H1 (cell line): Measurements from ENCODE around the gene SLCO2A1. TPM values are rescaled to one million over a fixed set of nuclear protein-coding genes. Genes with fewer than 3 reads are reported as not detected.

Experiments used
- CTCF ChIA-PET: fragments of 300-600 bp; sonication (Branson Sonifier 250); formaldehyde crosslinking; loops from one replicate; lab custom pipeline; 2021; ENCODE audit not compliant: partially characterized antibody; lab: Charles Lee
- POLR2A ChIA-PET: fragments of 300-600 bp; sonication (Branson Sonifier 250); formaldehyde crosslinking; loops from one replicate; lab custom pipeline; 2021; ENCODE audit warnings: inconsistent platforms; ENCODE audit not compliant: partially characterized antibody; lab: Charles Lee
- DNase-seq, 2 experiments: peaks; one replicate each; pipeline versions ENCODE4 v3.0.0 to v3.0.0-alpha.2; 2010 to 2022; ENCODE audit warnings: low spot score in 2 of 2, low read depth in 1 of 2, mixed read lengths in 1 of 2
- FAIRE-seq: peaks from 2 replicates; lab custom pipeline; 2011; peaks lifted over from hg19 to GRCh38; lab: Jason Lieb, UNC
- H2AFZ ChIP-seq: 2 replicates; pipeline ENCODE4 v1.8.1; 2012; ENCODE audit warnings: low read length, inconsistent platforms
- H2AK5ac ChIP-seq: 2 replicates; pipeline ENCODE4 v1.6.1; 2013; ENCODE audit warnings: low read depth, low read length
- H2BK120ac ChIP-seq: replicated peaks from 2 replicates; pipeline ENCODE3; 2013; ENCODE audit warnings: low read depth, low read length, inconsistent platforms
- H2BK12ac ChIP-seq: 2 replicates; pipeline ENCODE4 v1.6.1; 2013; ENCODE audit warnings: low read depth, low read length
- H2BK15ac ChIP-seq: 2 replicates; pipeline ENCODE4 v1.6.1; 2013; ENCODE audit warnings: low read length
- H2BK20ac ChIP-seq: 2 replicates; pipeline ENCODE4 v1.6.1; 2013; ENCODE audit warnings: low read length
- H2BK5ac ChIP-seq: 2 replicates; pipeline ENCODE4 v1.6.1; 2013; ENCODE audit warnings: low read depth, low read length
- H3K14ac ChIP-seq: 2 replicates; pipeline ENCODE4 v1.6.1; 2013; ENCODE audit warnings: inconsistent platforms; ENCODE audit not compliant: insufficient read length
- H3K18ac ChIP-seq: 2 replicates; pipeline ENCODE4 v1.6.1; 2013; ENCODE audit warnings: low read length; ENCODE audit errors: extremely low read depth
- H3K23ac ChIP-seq: 2 replicates; pipeline ENCODE4 v1.6.1; 2013; ENCODE audit warnings: inconsistent platforms; ENCODE audit not compliant: insufficient read length
- H3K23me2 ChIP-seq: 2 replicates; pipeline ENCODE4 v1.6.1; 2013; ENCODE audit warnings: low read depth, low read length
- H3K27ac ChIP-seq: 2 replicates; pipeline ENCODE4 v1.6.1; 2011; ENCODE audit warnings: low read depth, low read length, inconsistent platforms
- H3K27me3 ChIP-seq, 4 experiments: replicated peaks in 1 of 4; 1 replicate in 1 of 4; 2 replicates in 3 of 4; pipeline versions ENCODE4 v1.6.1 to v1.8.1; 2011 to 2013; ENCODE audit warnings: low read length in 3 of 4, mild to moderate bottlenecking in 3 of 4, inconsistent platforms in 2 of 4, mixed read lengths in 2 of 4, moderate library complexity in 1 of 4; ENCODE audit not compliant: control insufficient read depth in 3 of 4, insufficient read depth in 3 of 4; ENCODE audit errors: extremely low read depth in 1 of 4
- H3K36me3 ChIP-seq, 4 experiments: 2 replicates each; pipeline versions ENCODE4 v1.6.1 to v1.8.1; 2011 to 2013; ENCODE audit warnings: mild to moderate bottlenecking in 4 of 4, low read length in 3 of 4, moderate library complexity in 2 of 4, control low read depth in 1 of 4, inconsistent platforms in 1 of 4; ENCODE audit not compliant: insufficient read depth in 4 of 4, control insufficient read depth in 2 of 4
- H3K4ac ChIP-seq: replicated peaks from 2 replicates; pipeline ENCODE3; 2013; ENCODE audit warnings: low read length, low read depth, mixed read lengths, inconsistent platforms; ENCODE audit not compliant: insufficient read length
- H3K4me1 ChIP-seq, 4 experiments: replicated peaks in 1 of 4; 1 replicate in 1 of 4; 2 replicates in 3 of 4; pipeline versions ENCODE4 v1.6.1 to v1.8.1; 2011 to 2013; ENCODE audit warnings: low read length in 3 of 4, inconsistent platforms in 2 of 4, mixed read lengths in 1 of 4; ENCODE audit not compliant: insufficient read depth in 4 of 4, control insufficient read depth in 3 of 4
- H3K4me2 ChIP-seq, 2 experiments: 2 replicates each; pipeline versions ENCODE4 v1.6.1 to v1.8.1; 2011 to 2013; ENCODE audit warnings: low read depth in 2 of 2, low read length in 2 of 2, control low read depth in 1 of 2, inconsistent platforms in 1 of 2, mild to moderate bottlenecking in 1 of 2; ENCODE audit not compliant: insufficient read depth in 1 of 2
- H3K4me3 ChIP-seq, 4 experiments: fragments of 200-600, 300-600 bp in 1 of 4; sonication (generic), shearing (Covaris generic), sonication (Bioruptor Twin) in 1 of 4; 2 replicates each; pipeline versions ENCODE4 v1.5.1 to v1.8.1; 2011 to 2016; ENCODE audit warnings: low read length in 4 of 4, low read depth in 3 of 4, control low read depth in 2 of 4, inconsistent platforms in 2 of 4, mild to moderate bottlenecking in 2 of 4, mixed read lengths in 1 of 4, moderate library complexity in 1 of 4; ENCODE audit not compliant: insufficient read depth in 2 of 4; ENCODE audit errors: extremely low read depth in 1 of 4
- H3K56ac ChIP-seq: replicated peaks from 2 replicates; pipeline ENCODE3; 2013; ENCODE audit warnings: low read depth, mild to moderate bottlenecking, mixed read lengths, low read length, inconsistent platforms; ENCODE audit not compliant: insufficient read length
- H3K79me1 ChIP-seq: 2 replicates; pipeline ENCODE4 v1.6.1; 2013; ENCODE audit warnings: low read depth, low read length, control low read depth
- H3K79me2 ChIP-seq, 2 experiments: 2 replicates each; pipeline versions ENCODE4 v1.6.1 to v1.8.1; 2012 to 2013; ENCODE audit warnings: low read length in 2 of 2, mild to moderate bottlenecking in 2 of 2, inconsistent platforms in 1 of 2; ENCODE audit not compliant: insufficient read depth in 2 of 2, control insufficient read depth in 1 of 2
- H3K9ac ChIP-seq, 4 experiments: replicated peaks in 1 of 4; 1 replicate in 1 of 4; 2 replicates in 3 of 4; pipeline versions ENCODE4 v1.6.1 to v1.8.1; 2011 to 2013; ENCODE audit warnings: low read depth in 3 of 4, low read length in 3 of 4, control low read depth in 2 of 4, mild to moderate bottlenecking in 2 of 4, moderate library complexity in 2 of 4, inconsistent platforms in 1 of 4; ENCODE audit errors: extremely low read depth in 1 of 4
- H3K9me3 ChIP-seq, 2 experiments: 2 replicates each; pipeline versions ENCODE4 v1.6.1 to v1.8.1; 2012 to 2013; ENCODE audit warnings: mild to moderate bottlenecking in 2 of 2, moderate library complexity in 2 of 2, control low read depth in 1 of 2, inconsistent platforms in 1 of 2, low read depth in 1 of 2, low read length in 1 of 2, mixed read lengths in 1 of 2; ENCODE audit not compliant: insufficient read depth in 2 of 2
- H4K20me1 ChIP-seq, 2 experiments: replicated peaks in 1 of 2; 2 replicates each; pipeline versions ENCODE3 to v1.8.1; 2011 to 2013; ENCODE audit warnings: inconsistent platforms in 2 of 2, low read length in 2 of 2, mild to moderate bottlenecking in 1 of 2; ENCODE audit not compliant: insufficient read depth in 2 of 2, control insufficient read depth in 1 of 2
- H4K5ac ChIP-seq: 2 replicates; pipeline ENCODE4 v1.6.1; 2013; ENCODE audit warnings: low read length, low read depth, mixed read lengths, inconsistent platforms; ENCODE audit not compliant: insufficient read length
- H4K8ac ChIP-seq: 2 replicates; pipeline ENCODE4 v1.8.0; 2013; ENCODE audit warnings: mild to moderate bottlenecking, moderate library complexity, low read length, inconsistent platforms; ENCODE audit not compliant: insufficient read depth; ENCODE audit errors: extremely low read depth
- H4K91ac ChIP-seq: replicated peaks from 2 replicates; pipeline ENCODE3; 2013; ENCODE audit warnings: low read length, mixed read lengths, inconsistent platforms; ENCODE audit not compliant: insufficient read length
- ATF2 ChIP-seq: IDR thresholded peaks from 2 replicates; pipeline ENCODE4 v1.6.1; 2012; ENCODE audit warnings: low read length, inconsistent platforms
- BACH1 ChIP-seq: IDR thresholded peaks from 2 replicates; pipeline ENCODE4 v1.6.1; 2012; ENCODE audit warnings: low read length, improper control_type of control experiment
- SAP30 ChIP-seq: fragments of 300-600 bp; sonication (generic); IDR thresholded peaks from 2 replicates; pipeline ENCODE4 v1.7.1; 2012; ENCODE audit warnings: low read length, moderate library complexity, mild to moderate bottlenecking, inconsistent platforms; ENCODE audit not compliant: insufficient read depth, insufficient replicate concordance
- TCF12 ChIP-seq: IDR thresholded peaks from 2 replicates; pipeline ENCODE4 v1.6.1; 2011; ENCODE audit warnings: low read depth, mild to moderate bottlenecking, low read length
- WGBS, 2 experiments: shearing (Covaris generic) in 1 of 2; methylation state at CpG; one replicate each; pipeline versions ENCODE4 v1.1.6 to v1.1.7; 2013 to 2015; ENCODE audit warnings: low lambda C conversion rate in 2 of 2, mixed read lengths in 2 of 2, inconsistent platforms in 1 of 2, low coverage in 1 of 2, missing lambda C conversion rate in 1 of 2; ENCODE audit not compliant: insufficient replicate concordance in 2 of 2, insufficient coverage in 1 of 2, insufficient read length in 1 of 2; ENCODE audit errors: extremely low coverage in 1 of 2, missing lambda C conversion rate in 1 of 2; 5-methylcytosine and 5-hydroxymethylcytosine counted together
- polyA plus RNA-seq, 7 experiments: library from polyadenylated mRNA; depleted of rRNA in 3 of 7; stranded (reverse) in 5 of 7; unstranded in 2 of 7; fragments of >200 nt in 5 of 7; fragments of 200-250 nt in 2 of 7; gene quantifications; 1 replicate in 5 of 7; 2 replicates in 1 of 7; 4 replicates in 1 of 7; pipeline versions ENCODE4 v1.2.1 to v1.2.3, GENCODE V29; 2011 to 2013; ENCODE audit warnings: missing spikeins in 2 of 7, mixed read lengths in 2 of 7
- total RNA-seq: library from RNA; stranded (reverse); fragmentation: NEBNext Ultra II Directional; extraction: Animal tissue kit (Norgen Biotek cat#: 25700); gene quantifications from 2 replicates; pipeline ENCODE4 v1.2.1, GENCODE V29; 2021

SLCO2A1 gene
- total and polyA plus RNA-seq, 2 of the 8 experiments (the other 6 are each of a cell fraction or from before 2014, with no cell fraction given), result 1.1 to 2.3 TPM

- H3K23ac ChIP-seq, result no peak overlapping the region
- H3K4ac ChIP-seq, result no peak overlapping the region
- no peak overlapping the region for H3K9ac ChIP-seq
- H3K4me2 ChIP-seq, result no peak overlapping the region
- H3K36me3 ChIP-seq, result no peaks in the 10 kb centered on the region
- H3K18ac ChIP-seq, result no peak overlapping the region
- H3K9me3 ChIP-seq, result no peaks in the 10 kb centered on the region
- no peaks in the 10 kb centered on the region for H3K79me2 ChIP-seq
- no peak overlapping the region for H3K56ac ChIP-seq
- H3K23me2 ChIP-seq, result peaks cover 2% of the 10 kb centered on the region; the same call in 1 of the 2 replicates
- no peak overlapping the region for H4K5ac ChIP-seq
- no peaks in the 10 kb centered on the region for H3K79me1 ChIP-seq
- TF ChIP-seq SAP30 (no peak), TCF12 (no peak), ATF2 (no peak), BACH1 (no peak)
- no peak overlapping the region for H2BK120ac ChIP-seq
- H2BK5ac ChIP-seq, result no peak overlapping the region
- no peak overlapping the region for H2AK5ac ChIP-seq
- H3K27ac ChIP-seq, result no peak overlapping the region
- no peak overlapping the region for H4K8ac ChIP-seq
- no peak overlapping the region for H2BK20ac ChIP-seq
- H2BK15ac ChIP-seq, result no peak overlapping the region; the same call in 1 of the 2 replicates
- 81% methylated on average over 7 of the region's 7 CpGs; no CpG with 5 or more reads in 1 of the 2 experiments for WGBS, 2 experiments
- H3K14ac ChIP-seq, result no peak overlapping the region
- no peak overlapping the region for H2AFZ ChIP-seq
- H2BK12ac ChIP-seq, result no peak overlapping the region
- no peaks in the 10 kb centered on the region for H4K20me1 ChIP-seq
- FAIRE-seq (no peak), DNase-seq (no peak)
- no peak overlapping the region for H3K4me3 ChIP-seq
- H3K27me3 ChIP-seq, result peaks cover 0 to 2% (median 0%) of the 10 kb centered on the region in 4 experiments; a peak in 1 of 7 replicates
- H4K91ac ChIP-seq, result no peak overlapping the region
- ChIA-PET CTCF (interaction anchor here (1.3 to 2.5 kb wide), 2 partner anchors 10 to 49 kb away, joined by 3 to 8 read pairs; no protein-coding TSS in a partner anchor), POLR2A (no interaction called here)
- no peaks in the 10 kb centered on the region for H3K4me1 ChIP-seq
Measured at GRCh38 chr3:133979553-133979952, 50.2 kb downstream of the SLCO2A1 start.
